Muscle layer of duodenum (tissue), 2 donors: Measurements from ENCODE around the gene PRTG.
"Not testable (repeated sequence)": the region's sequence is repeated elsewhere in the genome, so short reads cannot be mapped to it uniquely, and the experiment has no call there.

Experiments
- H3K27ac ChIP-seq: one replicate; pipeline ENCODE4 v1.7.0; 2013; ENCODE audit warnings: mild to moderate bottlenecking, low read length
- H3K27me3 ChIP-seq: one replicate; pipeline ENCODE4 v1.7.0; 2013; ENCODE audit warnings: low read depth, mild to moderate bottlenecking, control low read depth, low read length
- H3K36me3 ChIP-seq, 2 donors: one replicate each; pipeline ENCODE4 v1.7.0; 2013; ENCODE audit warnings: low read length in 2 of 2, control low read depth in 1 of 2, mild to moderate bottlenecking in 1 of 2; ENCODE audit not compliant: insufficient read depth in 2 of 2, control insufficient read depth in 1 of 2
- H3K4me1 ChIP-seq, 2 donors: one replicate each; pipeline ENCODE4 v1.7.0; 2013; ENCODE audit warnings: low read length in 2 of 2, mild to moderate bottlenecking in 2 of 2, control low read depth in 1 of 2, moderate library complexity in 1 of 2; ENCODE audit not compliant: insufficient read depth in 2 of 2, control insufficient read depth in 1 of 2
- H3K4me3 ChIP-seq, 2 donors: one replicate each; pipeline ENCODE4 v1.7.0; 2013; ENCODE audit warnings: low read length in 2 of 2, low read depth in 1 of 2, mild to moderate bottlenecking in 1 of 2
- H3K9me3 ChIP-seq, 2 donors: one replicate each; pipeline ENCODE4 v1.7.0; 2013; ENCODE audit warnings: low read length in 2 of 2, control low read depth in 1 of 2, mild to moderate bottlenecking in 1 of 2; ENCODE audit not compliant: control insufficient read depth in 1 of 2
- donor health status: healthy.

The PRTG gene

DNA sequence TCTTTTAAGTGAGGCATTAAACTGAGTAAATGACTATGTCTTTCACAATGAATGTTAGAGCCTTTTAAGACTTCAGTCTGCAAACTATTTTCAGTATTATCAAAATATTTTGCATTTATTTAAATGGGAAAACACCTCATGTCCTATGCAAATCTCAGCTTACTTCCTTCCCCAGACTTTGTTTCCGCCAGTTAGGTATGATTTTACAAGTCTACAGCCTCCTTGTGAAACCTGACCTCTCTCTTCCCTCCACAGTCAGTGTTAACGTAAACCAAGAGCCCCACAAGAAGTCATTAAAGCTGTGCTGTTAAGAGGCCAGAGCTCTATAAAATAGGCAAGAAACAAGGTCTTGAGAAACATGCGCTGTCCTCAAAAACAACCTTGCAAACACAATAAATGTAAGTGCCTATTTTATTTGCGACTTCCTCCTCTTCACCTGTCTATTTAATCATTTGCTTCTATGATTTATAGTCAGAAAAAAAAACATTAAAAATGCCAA is 48.3 kb downstream of the PRTG start:
- Histone ChIP-seq H3K36me3 (no peaks in the 10 kb centered on the region), H3K4me3 (no peak overlapping the region), H3K27ac (no peak overlapping the region), H3K27me3 (no peaks in the 10 kb centered on the region), H3K4me1 (no peaks in the 10 kb centered on the region), H3K9me3 (no peaks in the 10 kb centered on the region)

DNA sequence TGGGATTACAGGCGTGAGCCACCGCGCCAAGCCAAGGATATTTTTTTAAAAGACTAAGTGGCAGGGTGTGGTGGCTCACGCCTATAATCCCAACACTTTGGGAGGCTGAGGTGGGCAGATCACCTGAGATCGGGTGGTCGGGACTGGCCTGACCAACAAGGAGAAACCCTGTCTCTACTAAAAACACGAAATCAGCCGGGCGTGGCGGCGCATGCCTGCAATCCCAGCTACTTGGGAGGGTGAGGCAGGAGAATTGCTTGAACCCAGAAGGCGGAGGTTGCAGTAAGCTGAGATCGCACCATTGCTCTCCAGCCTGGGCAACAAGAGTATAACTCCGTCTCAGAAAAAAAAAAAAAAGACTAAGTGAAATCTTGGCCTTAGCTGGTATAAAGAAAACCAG is 49.8 kb downstream of the PRTG start:
- H3K4me3 ChIP-seq, H3K4me1 ChIP-seq, H3K36me3 ChIP-seq, H3K27me3 ChIP-seq, H3K9me3 ChIP-seq, H3K27ac ChIP-seq: not testable (repeated sequence)

DNA sequence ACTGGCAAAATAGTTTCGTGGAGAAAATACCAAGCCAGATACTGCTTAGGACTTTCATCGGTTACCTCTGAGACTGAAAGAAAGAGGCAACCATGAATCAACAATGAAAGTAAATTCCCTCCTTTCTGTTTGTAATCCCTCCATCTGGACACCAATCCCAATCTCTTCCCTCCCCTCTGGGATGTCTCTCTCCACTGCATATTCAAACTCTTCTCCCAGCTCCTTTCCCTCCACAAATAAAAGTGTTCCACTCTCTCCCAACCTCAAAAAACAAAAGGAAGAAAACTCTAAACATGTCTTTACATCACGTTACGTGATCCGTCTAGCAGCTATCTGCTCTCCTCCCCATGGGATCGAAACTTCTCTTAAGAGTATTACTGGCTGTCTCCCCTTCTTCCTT is 55.2 kb downstream of the PRTG start:
- Histone ChIP-seq H3K9me3 (no peaks in the 10 kb centered on the region), H3K27me3 (no peaks in the 10 kb centered on the region), H3K27ac (no peak overlapping the region), H3K4me1 (no peaks in the 10 kb centered on the region), H3K4me3 (no peak overlapping the region), H3K36me3 (no peaks in the 10 kb centered on the region)

DNA sequence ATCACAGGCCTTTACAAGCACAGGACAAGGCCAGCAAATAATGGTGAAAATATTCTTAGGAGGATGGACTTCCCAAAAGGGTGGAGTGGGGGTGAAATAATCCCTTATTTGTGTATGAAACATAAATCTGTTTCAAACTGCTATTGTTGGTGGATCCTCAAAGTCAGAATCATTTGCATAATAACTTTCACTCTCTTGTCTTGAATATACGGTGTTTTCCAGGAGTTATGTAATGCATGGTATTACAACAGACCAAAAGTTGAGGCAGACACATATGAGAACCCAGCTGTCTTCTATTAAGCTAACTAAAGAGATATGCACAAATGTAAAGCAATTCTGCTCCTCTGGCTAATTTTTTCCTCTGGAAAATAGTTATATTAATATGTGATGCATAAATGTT is 57.7 kb downstream of the PRTG start:
- Histone ChIP-seq H3K9me3 (no peaks in the 10 kb centered on the region), H3K36me3 (no peaks in the 10 kb centered on the region), H3K27ac (no peak overlapping the region), H3K27me3 (no peaks in the 10 kb centered on the region), H3K4me1 (no peaks in the 10 kb centered on the region), H3K4me3 (no peak overlapping the region)

DNA sequence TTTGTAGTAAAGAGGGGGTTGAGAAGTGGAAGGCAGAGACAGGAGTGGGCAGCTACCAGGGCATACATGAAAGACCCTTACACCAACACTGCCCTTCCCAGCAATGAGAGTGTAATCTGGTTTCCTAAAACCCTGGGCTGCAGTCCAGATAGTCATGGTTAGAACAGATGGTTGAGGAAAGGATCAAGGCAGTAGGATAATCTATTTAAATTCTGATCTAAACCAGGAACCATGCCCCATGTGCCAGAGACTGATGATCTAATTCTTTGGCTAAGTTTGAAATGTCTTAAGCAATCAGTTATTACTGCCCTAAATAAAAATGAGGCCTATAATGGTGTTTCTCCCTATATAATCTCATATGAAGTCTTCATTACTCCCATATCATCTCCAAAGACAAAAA is 59.6 kb downstream of the PRTG start:
- Histone ChIP-seq H3K27ac (no peak overlapping the region), H3K4me3 (no peak overlapping the region), H3K9me3 (no peaks in the 10 kb centered on the region), H3K36me3 (no peaks in the 10 kb centered on the region), H3K4me1 (no peaks in the 10 kb centered on the region), H3K27me3 (no peaks in the 10 kb centered on the region)

DNA sequence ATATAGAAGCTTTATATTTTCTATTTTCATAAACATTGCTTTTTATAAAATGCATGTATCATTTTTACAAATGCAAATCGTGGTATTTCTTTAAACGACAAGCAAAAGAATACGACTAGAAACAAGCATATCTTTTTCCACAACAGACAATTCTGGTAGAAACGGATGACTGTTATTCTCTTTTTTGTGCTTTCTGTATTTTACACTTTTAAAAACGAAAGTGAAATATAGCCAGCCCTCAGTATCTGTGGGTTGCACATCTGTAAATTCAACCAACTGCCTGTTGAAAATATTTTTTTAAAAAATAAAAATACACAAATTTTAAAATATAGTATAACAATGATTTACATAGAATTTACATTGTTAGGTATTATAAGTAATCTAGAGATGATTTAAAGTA is 61.3 kb downstream of the PRTG start:
- no peaks in the 10 kb centered on the region for H3K36me3 ChIP-seq
- no peaks in the 10 kb centered on the region for H3K27me3 ChIP-seq
- H3K4me1 ChIP-seq: no peaks in the 10 kb centered on the region
- no peak overlapping the region for H3K27ac ChIP-seq
- H3K9me3 ChIP-seq: no peaks in the 10 kb centered on the region
- no peak overlapping the region for H3K4me3 ChIP-seq

DNA sequence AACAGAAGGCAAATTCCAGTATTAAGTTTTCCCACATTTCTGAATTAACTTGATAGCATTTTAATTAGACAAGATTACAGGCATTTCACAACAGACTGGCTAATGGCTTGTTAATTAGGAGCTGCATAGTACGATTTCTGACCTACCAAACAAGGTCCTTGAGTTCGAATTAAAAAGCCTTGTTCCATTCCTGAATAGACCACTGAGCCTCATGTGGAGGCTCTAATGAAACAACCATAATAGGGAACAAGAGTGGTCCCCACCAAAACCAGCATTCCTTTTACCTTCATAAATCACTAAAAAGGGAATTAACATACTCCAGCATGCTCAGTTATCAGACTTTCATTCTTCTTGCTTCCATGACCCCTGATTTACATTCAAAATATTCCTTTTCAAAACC is 66.4 kb downstream of the PRTG start:
- Histone ChIP-seq H3K4me1 (no peaks in the 10 kb centered on the region), H3K4me3 (no peak overlapping the region), H3K27ac (no peak overlapping the region), H3K36me3 (no peaks in the 10 kb centered on the region), H3K9me3 (no peaks in the 10 kb centered on the region), H3K27me3 (no peaks in the 10 kb centered on the region)

DNA sequence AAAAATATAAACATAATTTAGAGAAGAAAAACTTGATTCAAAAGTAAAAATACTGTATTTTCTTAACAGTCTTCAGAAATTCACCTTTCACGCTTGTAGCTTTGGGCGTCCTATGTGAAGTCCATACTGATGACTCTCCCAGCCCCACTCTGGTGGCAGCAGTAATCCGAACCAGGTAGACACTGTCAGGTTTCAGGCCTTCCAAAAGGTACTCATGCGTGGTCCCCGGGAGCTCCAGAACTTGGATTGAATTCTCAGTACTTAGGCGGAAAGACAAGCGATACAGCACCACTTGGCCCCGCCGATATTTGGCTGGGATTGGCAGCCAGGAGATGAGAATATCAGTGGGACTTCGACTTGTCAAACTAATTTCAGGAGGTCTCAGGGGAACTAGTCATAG is 69.7 kb downstream of the PRTG start:
- no peaks in the 10 kb centered on the region for H3K27me3 ChIP-seq
- no peaks in the 10 kb centered on the region for H3K4me1 ChIP-seq
- no peaks in the 10 kb centered on the region for H3K36me3 ChIP-seq
- H3K4me3 ChIP-seq: no peak overlapping the region
- no peaks in the 10 kb centered on the region for H3K9me3 ChIP-seq
- no peak overlapping the region for H3K27ac ChIP-seq

DNA sequence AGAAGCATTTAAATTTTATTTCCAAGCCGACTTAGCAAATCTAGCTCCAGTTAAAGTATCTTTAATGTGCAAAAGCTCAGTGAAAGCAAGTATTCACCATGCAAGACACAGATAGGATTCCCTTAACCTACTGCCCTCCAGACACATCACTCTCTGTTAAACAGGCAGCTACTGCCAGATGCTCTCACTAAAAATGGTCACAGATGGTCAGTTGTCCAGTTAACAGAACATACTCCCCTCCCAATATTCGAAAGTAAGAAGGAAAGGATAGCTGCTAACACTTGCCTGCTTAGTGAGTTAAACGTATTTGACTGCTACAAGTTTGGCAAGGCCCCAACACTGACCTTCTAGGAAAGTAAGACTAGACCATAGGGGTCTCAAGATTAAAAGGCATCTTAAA is 73.7 kb downstream of the PRTG start:
- H3K36me3 ChIP-seq: no peaks in the 10 kb centered on the region
- no peak overlapping the region for H3K27ac ChIP-seq
- H3K4me3 ChIP-seq: no peak overlapping the region
- no peaks in the 10 kb centered on the region for H3K27me3 ChIP-seq
- H3K9me3 ChIP-seq: no peaks in the 10 kb centered on the region
- H3K4me1 ChIP-seq: no peaks in the 10 kb centered on the region

DNA sequence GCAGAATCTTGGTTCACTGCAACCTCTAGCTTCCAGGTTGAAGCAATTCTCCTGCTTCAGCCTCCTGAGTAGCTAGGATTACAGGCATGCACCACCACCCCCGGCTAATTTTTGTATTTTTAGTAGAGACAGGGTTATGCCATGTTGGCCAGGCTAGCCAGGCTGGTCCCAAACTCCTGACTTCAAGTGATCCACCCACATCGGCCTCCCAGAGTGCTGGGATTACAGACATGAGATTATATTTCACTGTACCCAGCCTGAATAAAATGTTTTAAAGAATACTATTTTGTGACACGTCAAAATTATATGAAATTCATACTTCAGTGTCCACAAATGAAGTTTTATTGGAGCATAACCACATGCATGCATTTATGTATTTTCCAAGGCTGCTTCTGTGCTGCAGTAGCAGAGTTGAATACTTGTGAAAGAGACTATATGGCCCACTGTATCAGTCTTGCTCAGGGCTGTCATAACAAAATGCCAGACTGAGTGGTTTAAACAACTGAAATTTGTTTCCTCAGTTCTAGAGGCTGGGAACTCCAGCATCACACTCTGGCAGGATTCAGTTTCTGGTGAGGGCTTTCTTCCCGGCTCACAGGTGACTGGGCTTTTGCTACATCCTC is 77.2 kb downstream of the PRTG start:
- H3K4me3 ChIP-seq: no peak overlapping the region
- no peaks in the 10 kb centered on the region for H3K9me3 ChIP-seq
- H3K4me1 ChIP-seq: no peaks in the 10 kb centered on the region
- no peak overlapping the region for H3K27ac ChIP-seq
- no peaks in the 10 kb centered on the region for H3K36me3 ChIP-seq
- no peaks in the 10 kb centered on the region for H3K27me3 ChIP-seq

DNA sequence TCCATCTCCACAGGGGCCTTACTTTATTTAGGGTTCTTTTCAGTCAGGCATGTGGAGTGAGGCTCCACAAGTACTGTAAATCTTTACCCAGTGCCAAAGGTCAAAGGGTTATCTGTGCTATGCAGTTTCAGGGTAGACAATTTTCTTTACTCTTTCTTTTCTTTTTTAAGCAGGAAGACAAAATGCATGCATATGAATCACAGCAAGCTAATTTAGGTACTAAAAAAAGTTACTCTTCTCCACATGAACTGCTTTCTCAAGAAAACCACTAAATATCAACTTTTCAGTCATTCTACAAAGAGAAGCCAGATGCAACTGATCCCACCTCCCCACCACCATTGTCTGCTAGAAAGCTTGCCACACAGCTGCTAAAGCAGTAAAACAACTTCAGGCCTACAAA is 81.5 kb downstream of the PRTG start:
- Histone ChIP-seq H3K36me3 (no peaks in the 10 kb centered on the region), H3K4me3 (no peak overlapping the region), H3K27ac (no peak overlapping the region), H3K9me3 (no peaks in the 10 kb centered on the region), H3K27me3 (no peaks in the 10 kb centered on the region), H3K4me1 (no peaks in the 10 kb centered on the region)

DNA sequence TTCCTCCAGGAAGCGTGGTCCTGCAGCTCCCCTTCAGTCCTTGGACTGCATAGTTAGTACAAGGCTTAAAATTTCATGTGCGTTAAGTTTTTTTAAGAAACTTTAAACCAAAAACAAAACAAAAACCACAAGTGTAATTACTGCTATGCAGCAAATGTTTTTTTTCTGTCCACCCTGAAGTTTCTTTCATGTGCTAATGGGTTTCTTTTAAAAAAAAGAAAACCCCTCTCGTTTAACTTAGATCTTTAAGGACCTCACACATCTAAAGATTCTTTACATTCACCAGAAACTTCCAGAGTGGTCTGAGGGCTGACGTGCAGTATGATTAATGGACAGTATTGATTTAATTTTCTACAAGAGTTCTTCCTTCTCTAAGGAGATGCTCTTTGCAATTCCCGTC is 82.8 kb downstream of the PRTG start:
- H3K4me3 ChIP-seq: no peak overlapping the region
- no peaks in the 10 kb centered on the region for H3K9me3 ChIP-seq
- no peaks in the 10 kb centered on the region for H3K27me3 ChIP-seq
- H3K36me3 ChIP-seq: no peaks in the 10 kb centered on the region
- no peaks in the 10 kb centered on the region for H3K4me1 ChIP-seq
- no peak overlapping the region for H3K27ac ChIP-seq
